ENCODE data around the gene CACNA1C. TPM values are rescaled to one million over a fixed set of nuclear protein-coding genes. Genes with fewer than 3 reads are reported as not detected.

The CACNA1C gene
- total RNA-seq, 1 donor from 2014 or later: 11.7 TPM

DNA sequence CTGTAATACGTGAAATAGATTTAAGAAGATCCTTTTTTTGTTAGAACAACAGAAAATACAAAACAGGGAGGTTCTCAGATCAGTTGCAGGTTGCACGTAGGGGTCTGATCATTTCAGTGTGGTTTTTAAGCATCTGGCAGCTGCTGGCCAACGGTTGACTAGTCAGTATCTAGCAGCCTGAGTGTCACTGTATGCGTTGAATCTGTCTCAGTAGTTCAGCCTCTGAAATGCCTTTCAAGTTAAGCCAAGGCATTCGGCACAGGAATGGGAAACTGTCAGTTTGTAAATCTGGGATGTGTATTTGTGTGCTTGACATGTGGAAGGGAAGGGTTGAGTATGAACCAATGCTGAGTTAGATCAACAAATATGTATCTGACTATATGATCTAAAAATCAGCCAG, 165.9 kb downstream of the CACNA1C start:
- Mint-ChIP-seq H3K4me3 (ENCODE audit: low read depth) (no peak overlapping the region), H3K4me1 (ENCODE audit: low read depth) (peaks cover 19% of the 10 kb centered on the region), H3K9me3 (ENCODE audit: low read depth) (no peaks in the 10 kb centered on the region), H3K36me3 (ENCODE audit: insufficient read depth) (no peaks in the 10 kb centered on the region), H3K27ac (no peak overlapping the region), H3K27me3 (peaks cover 11% of the 10 kb centered on the region)
- TF ChIP-seq CTCF (IDR thresholded peaks at IDR 0.05; ENCODE audit: unreplicated experiment): no peak
- DNase-seq (ENCODE audit: low spot score, unreplicated experiment): no peak

- Mint-ChIP-seq H3K27me3 (peaks cover 11% of the 10 kb centered on the region), H3K4me1 (ENCODE audit: low read depth) (peaks cover 14% of the 10 kb centered on the region), H3K36me3 (ENCODE audit: insufficient read depth) (no peaks in the 10 kb centered on the region), H3K9me3 (ENCODE audit: low read depth) (no peaks in the 10 kb centered on the region), H3K4me3 (ENCODE audit: low read depth) (no peak overlapping the region), H3K27ac (no peak overlapping the region)
- no peak for TF ChIP-seq CTCF (IDR thresholded peaks at IDR 0.05; ENCODE audit: unreplicated experiment)
- DNase-seq (ENCODE audit: low spot score, unreplicated experiment): no peak
Observed at GRCh38 chr12:2221030-2221621, 168.3 kb downstream of the CACNA1C start.

DNA sequence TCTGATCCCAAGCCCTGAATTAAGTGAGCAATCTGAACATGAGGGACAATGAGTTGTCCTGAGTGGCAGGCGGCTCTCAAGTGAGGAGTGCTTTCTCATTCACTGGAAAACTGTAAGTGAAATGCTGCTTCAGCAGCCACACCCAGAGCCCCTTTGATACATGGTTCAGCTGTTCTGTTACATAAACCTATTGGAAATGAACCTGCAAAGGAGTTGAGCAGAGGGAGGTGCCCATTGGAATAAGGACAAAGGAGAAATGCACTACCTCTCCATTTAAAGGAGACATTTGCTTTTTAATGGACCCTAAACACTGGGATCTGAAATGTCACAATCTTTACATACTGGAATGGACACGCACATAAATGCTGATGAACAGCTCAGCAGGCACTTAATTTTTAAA, 169.9 kb downstream of the CACNA1C start:
- TF ChIP-seq CTCF (IDR thresholded peaks at IDR 0.05; ENCODE audit: unreplicated experiment): no peak
- Mint-ChIP-seq H3K4me1 (ENCODE audit: low read depth) (peaks cover 9% of the 10 kb centered on the region), H3K9me3 (ENCODE audit: low read depth) (no peaks in the 10 kb centered on the region), H3K36me3 (ENCODE audit: insufficient read depth) (no peaks in the 10 kb centered on the region), H3K27ac (no peak overlapping the region), H3K27me3 (peaks cover 19% of the 10 kb centered on the region), H3K4me3 (ENCODE audit: low read depth) (no peak overlapping the region)
- DNase-seq (ENCODE audit: low spot score, unreplicated experiment): no peak

GRCh38 chr12:2224961-2225360, 172.2 kb downstream of the CACNA1C start:
- peaks cover 2% of the 10 kb centered on the region for H3K36me3 Mint-ChIP-seq (ENCODE audit: insufficient read depth)
- H3K27ac Mint-ChIP-seq: no peak overlapping the region
- H3K4me1 Mint-ChIP-seq (ENCODE audit: low read depth): no peaks in the 10 kb centered on the region
- peaks cover 5% of the 10 kb centered on the region for H3K9me3 Mint-ChIP-seq (ENCODE audit: low read depth)
- no peak for TF ChIP-seq CTCF (IDR thresholded peaks at IDR 0.05; ENCODE audit: unreplicated experiment)
- no peak overlapping the region for H3K4me3 Mint-ChIP-seq (ENCODE audit: low read depth)
- peaks cover 30% of the 10 kb centered on the region for H3K27me3 Mint-ChIP-seq
- no peak for DNase-seq (ENCODE audit: low spot score, unreplicated experiment)

DNA sequence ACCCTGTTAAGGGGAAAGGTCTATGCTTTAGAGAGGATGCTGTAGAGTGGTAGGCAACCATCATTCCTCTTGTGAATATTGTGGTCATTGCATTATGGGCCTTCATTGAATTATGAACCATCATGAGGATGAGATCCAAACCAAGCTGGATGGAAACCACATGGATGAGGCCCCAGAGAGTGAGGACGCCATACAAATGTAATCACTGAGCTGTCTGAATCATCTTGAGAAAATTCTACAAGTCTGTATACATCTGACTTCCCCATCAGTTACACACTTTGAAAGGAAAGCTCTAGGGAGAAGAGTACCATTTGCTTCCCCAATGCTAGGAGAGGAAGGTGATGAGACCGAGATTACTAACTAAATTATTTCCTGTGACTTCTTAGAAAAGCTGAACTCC, 172.9 kb downstream of the CACNA1C start:
- H3K4me1 Mint-ChIP-seq (ENCODE audit: low read depth): no peaks in the 10 kb centered on the region
- H3K9me3 Mint-ChIP-seq (ENCODE audit: low read depth): peaks cover 5% of the 10 kb centered on the region
- H3K36me3 Mint-ChIP-seq (ENCODE audit: insufficient read depth): peaks cover 2% of the 10 kb centered on the region
- DNase-seq (ENCODE audit: low spot score, unreplicated experiment): no peak
- H3K4me3 Mint-ChIP-seq (ENCODE audit: low read depth): no peak overlapping the region
- no peak for TF ChIP-seq CTCF (IDR thresholded peaks at IDR 0.05; ENCODE audit: unreplicated experiment)
- H3K27me3 Mint-ChIP-seq: peaks cover 29% of the 10 kb centered on the region
- no peak overlapping the region for H3K27ac Mint-ChIP-seq

All from progenitor cell of endocrine pancreas (in vitro differentiated cells).